Measurements from ENCODE around the gene WWC1. TPM values are rescaled to one million over a fixed set of nuclear protein-coding genes. Genes with fewer than 3 reads are reported as not detected.

Gene WWC1
- total and polyA plus RNA-seq, 9 of the 15 experiments (the other 6 are each of a cell fraction or from before 2014, with no cell fraction given) = under 0.01 to 0.54 (median 0.42) TPM; not detected in 6

DNA sequence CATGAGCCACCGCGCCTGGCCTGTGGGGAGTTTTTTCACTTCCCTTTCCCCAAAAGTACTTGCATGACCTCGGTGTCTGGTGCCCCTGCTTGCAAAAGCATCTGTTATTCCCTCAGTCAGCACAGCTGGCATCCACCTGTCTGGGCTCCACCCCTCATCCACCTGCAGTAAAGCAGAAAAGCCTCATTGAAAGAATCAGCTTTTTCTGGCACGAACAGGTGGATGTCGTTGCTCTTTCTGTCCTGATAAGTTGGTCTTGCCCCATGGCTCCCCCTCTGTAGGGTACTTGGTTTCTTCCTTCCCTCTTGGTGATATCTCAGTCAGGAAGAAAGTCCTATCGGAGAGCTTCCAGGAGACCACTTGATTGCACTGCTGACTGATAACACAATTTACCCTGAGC lies 37.4 kb downstream of the WWC1 start (continued):
- TF ChIP-seq, protein P1, sequence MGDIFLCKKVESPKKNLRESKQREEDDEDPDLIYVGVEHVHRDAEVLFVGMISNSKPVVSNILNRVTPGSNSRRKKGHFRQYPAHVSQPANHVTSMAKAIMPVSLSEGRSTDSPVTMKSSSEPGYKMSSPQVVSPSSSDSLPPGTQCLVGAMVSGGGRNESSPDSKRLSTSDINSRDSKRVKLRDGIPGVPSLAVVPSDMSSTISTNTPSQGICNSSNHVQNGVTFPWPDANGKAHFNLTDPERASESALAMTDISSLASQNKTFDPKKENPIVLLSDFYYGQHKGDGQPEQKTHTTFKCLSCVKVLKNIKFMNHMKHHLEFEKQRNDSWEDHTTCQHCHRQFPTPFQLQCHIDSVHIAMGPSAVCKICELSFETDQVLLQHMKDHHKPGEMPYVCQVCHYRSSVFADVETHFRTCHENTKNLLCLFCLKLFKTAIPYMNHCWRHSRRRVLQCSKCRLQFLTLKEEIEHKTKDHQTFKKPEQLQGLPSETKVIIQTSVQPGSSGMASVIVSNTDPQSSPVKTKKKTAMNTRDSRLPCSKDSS (IDR thresholded peaks at IDR 0.05; ENCODE audit: low read depth, partially characterized antibody) = no peak
- TF ChIP-seq NONO (IDR thresholded peaks at IDR 0.05; ENCODE audit: low read depth in 2 of 2, low read length in 1 of 2) = peak in 1 of 2 experiments; percentile 61; a peak in 1 of 4 replicates
- TF ChIP-seq TRIM24 (IDR thresholded peaks at IDR 0.05) = no peak
- no peak for TF ChIP-seq ZNF696 (CRISPR knock-in tag; conservative IDR thresholded peaks at IDR 0.05)
- no peak for TF ChIP-seq ZSCAN32 (CRISPR knock-in tag; IDR thresholded peaks at IDR 0.05)
- TF ChIP-seq JUND (IDR thresholded peaks at IDR 0.05; ENCODE audit: borderline replicate concordance, low read depth, low read length) = peak; percentile 41; the same call in 1 of the 2 replicates
- no peak for TF ChIP-seq JUND (tag; IDR thresholded peaks at IDR 0.05; ENCODE audit: borderline replicate concordance, low read depth, low read length)
- no peak for TF ChIP-seq ZNF780A (CRISPR knock-in tag; IDR thresholded peaks at IDR 0.05)
- TF ChIP-seq, protein P2, sequence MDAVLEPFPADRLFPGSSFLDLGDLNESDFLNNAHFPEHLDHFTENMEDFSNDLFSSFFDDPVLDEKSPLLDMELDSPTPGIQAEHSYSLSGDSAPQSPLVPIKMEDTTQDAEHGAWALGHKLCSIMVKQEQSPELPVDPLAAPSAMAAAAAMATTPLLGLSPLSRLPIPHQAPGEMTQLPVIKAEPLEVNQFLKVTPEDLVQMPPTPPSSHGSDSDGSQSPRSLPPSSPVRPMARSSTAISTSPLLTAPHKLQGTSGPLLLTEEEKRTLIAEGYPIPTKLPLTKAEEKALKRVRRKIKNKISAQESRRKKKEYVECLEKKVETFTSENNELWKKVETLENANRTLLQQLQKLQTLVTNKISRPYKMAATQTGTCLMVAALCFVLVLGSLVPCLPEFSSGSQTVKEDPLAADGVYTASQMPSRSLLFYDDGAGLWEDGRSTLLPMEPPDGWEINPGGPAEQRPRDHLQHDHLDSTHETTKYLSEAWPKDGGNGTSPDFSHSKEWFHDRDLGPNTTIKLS (IDR thresholded peaks at IDR 0.05; ENCODE audit: borderline replicate concordance, low read depth) = no peak
- TF ChIP-seq RBM25 (IDR thresholded peaks at IDR 0.05; ENCODE audit: low read depth, low read length, severe bottlenecking) = no peak
- TF ChIP-seq EHMT2 (IDR thresholded peaks at IDR 0.05) = no peak
- TF ChIP-seq MCM3 (IDR thresholded peaks at IDR 0.05) = no peak
- TF ChIP-seq RFX1 (IDR thresholded peaks at IDR 0.05) = no peak
- no peak for TF ChIP-seq FIP1L1 (IDR thresholded peaks at IDR 0.05; ENCODE audit: low read depth, low read length, poor library complexity, severe bottlenecking)
- TF ChIP-seq PTTG1 (tag; IDR thresholded peaks at IDR 0.05; ENCODE audit: low read depth) = no peak
- no peak for TF ChIP-seq IRF2 (CRISPR knock-in tag; IDR thresholded peaks at IDR 0.05)
- TF ChIP-seq TEAD1 (CRISPR knock-in tag; IDR thresholded peaks at IDR 0.05) = no peak
- TF ChIP-seq HLTF (IDR thresholded peaks at IDR 0.05) = no peak
- no peak for TF ChIP-seq CCAR2 (IDR thresholded peaks at IDR 0.05; ENCODE audit: low read depth, low read length)
- no peak for TF ChIP-seq SRSF7 (optimal IDR thresholded peaks at IDR 0.05; ENCODE audit: low read depth, low read length)
- no peak for TF ChIP-seq RBM14 (IDR thresholded peaks at IDR 0.05; ENCODE audit: borderline replicate concordance, insufficient read depth, low read depth, low read length)
- no peak for TF ChIP-seq TBP (optimal IDR thresholded peaks at IDR 0.05; ENCODE audit: low read depth, low read length)
- peak in 1 of 2 experiments; percentile 83; a peak in 2 of 4 replicates for TF ChIP-seq FOXK2 (conservative IDR thresholded peaks at IDR 0.05 in 1 of 2, IDR thresholded peaks at IDR 0.05 in 1 of 2; ENCODE audit: low read depth in 2 of 2)
- TF ChIP-seq ZNF445 (CRISPR knock-in tag; IDR thresholded peaks at IDR 0.05; ENCODE audit: low read depth) = no peak
- no peak for TF ChIP-seq DDX20 (tag; IDR thresholded peaks at IDR 0.05; ENCODE audit: low read depth)
- no peak for TF ChIP-seq ARID1B (IDR thresholded peaks at IDR 0.05)
- no peak for TF ChIP-seq BCL6 (CRISPR knock-in tag; IDR thresholded peaks at IDR 0.05)
- no peak for TF ChIP-seq HOXB6 (CRISPR knock-in tag; IDR thresholded peaks at IDR 0.05; ENCODE audit: borderline replicate concordance)
- TF ChIP-seq BACH1 (tag; IDR thresholded peaks at IDR 0.05) = no peak
- TF ChIP-seq ATF7 (IDR thresholded peaks at IDR 0.05) = peak; percentile 95
- no peak for TF ChIP-seq GATAD2B (IDR thresholded peaks at IDR 0.05; ENCODE audit: borderline replicate concordance)

Measured in K562 (cell line).